ENCODE data around the gene PLD4. TPM values are rescaled to one million over a fixed set of nuclear protein-coding genes. Genes with fewer than 3 reads are reported as not detected.

PLD4 gene
- total RNA-seq, 6 experiments from 2014 or later = 0.05 to 0.18 (median 0.11) TPM

- no peak for TF ChIP-seq CTCF (IDR thresholded peaks at IDR 0.05)
- no peaks in the 10 kb centered on the region for H3K36me3 Mint-ChIP-seq (ENCODE audit: low read depth)
These were observed 46.7 kb upstream of the PLD4 start for GRCh38 chr14:104877806-104878550.

GRCh38 chr14:104878582-104878981, 46.1 kb upstream of the PLD4 start:
- no peak for DNase-seq
- Mint-ChIP-seq H3K27ac (no peak overlapping the region), H3K36me3 (ENCODE audit: low read depth) (no peaks in the 10 kb centered on the region), H3K9me3 (no peaks in the 10 kb centered on the region), H3K4me1 (ENCODE audit: low read depth) (no peaks in the 10 kb centered on the region), H3K4me3 (no peak overlapping the region), H3K27me3 (ENCODE audit: insufficient read depth) (peaks cover 3% of the 10 kb centered on the region)
- TF ChIP-seq CTCF (IDR thresholded peaks at IDR 0.05) = no peak

More at GRCh38 chr14:104877806-104878550, 46.7 kb upstream of the PLD4 start:
- no peak for DNase-seq
- Mint-ChIP-seq H3K4me1 (ENCODE audit: low read depth) (no peaks in the 10 kb centered on the region), H3K4me3 (no peak overlapping the region), H3K27ac (no peak overlapping the region), H3K27me3 (ENCODE audit: insufficient read depth) (peaks cover 3% of the 10 kb centered on the region), H3K9me3 (no peaks in the 10 kb centered on the region)

GRCh38 chr14:104879201-104879982, 45.3 kb upstream of the PLD4 start:
- H3K4me1 Mint-ChIP-seq (ENCODE audit: low read depth) = no peaks in the 10 kb centered on the region
- H3K36me3 Mint-ChIP-seq (ENCODE audit: low read depth) = no peaks in the 10 kb centered on the region
- peaks cover 3% of the 10 kb centered on the region for H3K27me3 Mint-ChIP-seq (ENCODE audit: insufficient read depth)
- H3K9me3 Mint-ChIP-seq = no peaks in the 10 kb centered on the region
- no peak overlapping the region for H3K4me3 Mint-ChIP-seq
- DNase-seq = no peak
- no peak overlapping the region for H3K27ac Mint-ChIP-seq
- TF ChIP-seq CTCF (IDR thresholded peaks at IDR 0.05) = no peak; the same call in 1 of the 2 replicates

GRCh38 chr14:104879983-104880565, 44.6 kb upstream of the PLD4 start:
- H3K9me3 Mint-ChIP-seq = no peaks in the 10 kb centered on the region
- TF ChIP-seq CTCF (IDR thresholded peaks at IDR 0.05) = no peak
- H3K36me3 Mint-ChIP-seq (ENCODE audit: low read depth) = no peaks in the 10 kb centered on the region
- H3K27me3 Mint-ChIP-seq (ENCODE audit: insufficient read depth) = peaks cover 3% of the 10 kb centered on the region
- no peak overlapping the region for H3K27ac Mint-ChIP-seq
- no peaks in the 10 kb centered on the region for H3K4me1 Mint-ChIP-seq (ENCODE audit: low read depth)
- DNase-seq = no peak
- H3K4me3 Mint-ChIP-seq = no peak overlapping the region

GRCh38 chr14:104880584-104881210, 44.0 kb upstream of the PLD4 start:
- H3K36me3 Mint-ChIP-seq (ENCODE audit: low read depth) = no peaks in the 10 kb centered on the region
- TF ChIP-seq CTCF (IDR thresholded peaks at IDR 0.05) = no peak
- H3K4me1 Mint-ChIP-seq (ENCODE audit: low read depth) = no peaks in the 10 kb centered on the region
- H3K27ac Mint-ChIP-seq = no peak overlapping the region
- DNase-seq = no peak
- no peak overlapping the region for H3K4me3 Mint-ChIP-seq
- no peaks in the 10 kb centered on the region for H3K9me3 Mint-ChIP-seq
- peaks cover 3% of the 10 kb centered on the region for H3K27me3 Mint-ChIP-seq (ENCODE audit: insufficient read depth)
